ENCODE data around the gene FRMD4A. TPM values are rescaled to one million over a fixed set of nuclear protein-coding genes. Genes with fewer than 3 reads are reported as not detected.
"Not testable (repeated sequence)": the region's sequence is repeated elsewhere in the genome, so short reads cannot be mapped to it uniquely, and the experiment has no call there.

FRMD4A gene
- total and polyA plus RNA-seq, 2 experiments from 2014 or later, result 11.9 to 17.5 TPM

- WGBS, 2 experiments (ENCODE audit: low coverage in 1 of 2, low lambda C conversion rate in 2 of 2, missing lambda C conversion rate in 2 of 2), result 50 to 55% methylated on average over 7 of the region's 7 CpGs
- in situ Hi-C loops (cut with MboI), result no loop called here
Measured at GRCh38 chr10:14220026-14220425, 110.7 kb downstream of the FRMD4A start.

GRCh38 chr10:14219411-14219810, 111.3 kb downstream of the FRMD4A start:
- Histone ChIP-seq H3K79me2 (ENCODE audit: insufficient read depth) (no peaks in the 10 kb centered on the region), H3K4me1 (ENCODE audit: insufficient read depth) (no peaks in the 10 kb centered on the region), H3K36me3 (ENCODE audit: low read depth) (no peaks in the 10 kb centered on the region), H3K9me2 (ENCODE audit: insufficient read depth) (no peaks in the 10 kb centered on the region), H3K9me3 (ENCODE audit: low read depth) (no peaks in the 10 kb centered on the region), H3K4me2 (ENCODE audit: unreplicated experiment) (no peak overlapping the region), H4K20me1 (ENCODE audit: insufficient read depth) (no peaks in the 10 kb centered on the region), H3F3A (ENCODE audit: insufficient read depth) (no peaks in the 10 kb centered on the region), H2AFZ (no peak overlapping the region), H3K9ac (no peak overlapping the region), H3K27me3 (replicated peaks; ENCODE audit: insufficient read depth) (peaks cover 27% of the 10 kb centered on the region; the same call in 1 of the 2 replicates), H3K4me3 (no peak overlapping the region), H3K27ac (no peak overlapping the region)
- TF ChIP-seq EZH2phosphoT487 (IDR thresholded peaks at IDR 0.05; ENCODE audit: insufficient read depth, low read depth) (no peak), EZH2 (IDR thresholded peaks at IDR 0.05; ENCODE audit: insufficient read depth, poor library complexity, severe bottlenecking) (no peak)
- DNase-seq, result no peak
- 36% methylated on average over 5 of the region's 5 CpGs for WGBS, 2 experiments (ENCODE audit: low coverage in 1 of 2, low lambda C conversion rate in 2 of 2, missing lambda C conversion rate in 2 of 2)
- in situ Hi-C loops (cut with MboI), result loop anchor here (10.0 kb wide), 1 partner anchor 245 kb away; no protein-coding TSS in a partner anchor

More at GRCh38 chr10:14220026-14220425, 110.7 kb downstream of the FRMD4A start:
- Histone ChIP-seq H3K4me1 (ENCODE audit: insufficient read depth) (no peaks in the 10 kb centered on the region), H3K4me3 (no peak overlapping the region), H3K4me2 (ENCODE audit: unreplicated experiment) (no peak overlapping the region), H3K9me2 (ENCODE audit: insufficient read depth) (no peaks in the 10 kb centered on the region), H4K20me1 (ENCODE audit: insufficient read depth) (no peaks in the 10 kb centered on the region), H3K9me3 (ENCODE audit: low read depth) (no peaks in the 10 kb centered on the region), H3K79me2 (ENCODE audit: insufficient read depth) (no peaks in the 10 kb centered on the region), H3F3A (ENCODE audit: insufficient read depth) (no peaks in the 10 kb centered on the region), H3K9ac (no peak overlapping the region), H2AFZ (no peak overlapping the region), H3K27ac (no peak overlapping the region), H3K36me3 (ENCODE audit: low read depth) (no peaks in the 10 kb centered on the region), H3K27me3 (replicated peaks; ENCODE audit: insufficient read depth) (peaks cover 29% of the 10 kb centered on the region; the same call in 1 of the 2 replicates)
- no peak for DNase-seq
- no peak for TF ChIP-seq EZH2phosphoT487 (IDR thresholded peaks at IDR 0.05; ENCODE audit: insufficient read depth, low read depth)
- no peak for TF ChIP-seq EZH2 (IDR thresholded peaks at IDR 0.05; ENCODE audit: insufficient read depth, poor library complexity, severe bottlenecking)

DNA sequence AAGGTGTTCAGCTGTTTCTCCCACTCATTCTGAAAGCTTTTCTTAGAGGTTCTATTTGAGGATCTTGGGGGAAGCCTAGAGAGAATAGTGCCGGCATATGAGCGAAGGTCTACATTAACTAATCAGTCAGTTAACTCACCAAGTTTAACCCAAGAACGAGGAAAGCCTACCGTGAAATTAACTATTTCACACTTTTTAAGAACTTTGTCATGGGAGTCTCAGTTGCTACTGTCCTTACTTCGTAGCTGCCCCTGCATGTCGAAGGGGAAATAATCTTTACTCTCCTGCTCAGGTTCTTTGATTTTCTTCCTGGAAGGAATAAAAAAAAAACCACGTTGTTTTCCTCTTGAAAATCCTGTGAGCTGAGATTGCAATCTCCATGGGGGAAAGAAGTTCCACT, 115.1 kb downstream of the FRMD4A start:
- Histone ChIP-seq H3K4me1 (ENCODE audit: insufficient read depth) (no peaks in the 10 kb centered on the region), H3K9me2 (ENCODE audit: insufficient read depth) (no peaks in the 10 kb centered on the region), H2AFZ (no peak overlapping the region), H3K36me3 (ENCODE audit: low read depth) (no peaks in the 10 kb centered on the region), H3K27ac (no peak overlapping the region), H3K4me2 (ENCODE audit: unreplicated experiment) (no peak overlapping the region), H3F3A (ENCODE audit: insufficient read depth) (no peaks in the 10 kb centered on the region), H4K20me1 (ENCODE audit: insufficient read depth) (no peaks in the 10 kb centered on the region), H3K9ac (no peak overlapping the region), H3K27me3 (replicated peaks; ENCODE audit: insufficient read depth) (peaks cover 12% of the 10 kb centered on the region; the same call in 1 of the 2 replicates), H3K9me3 (ENCODE audit: low read depth) (no peaks in the 10 kb centered on the region), H3K79me2 (ENCODE audit: insufficient read depth) (no peaks in the 10 kb centered on the region), H3K4me3 (no peak overlapping the region)
- WGBS, 2 experiments (ENCODE audit: low coverage in 1 of 2, low lambda C conversion rate in 2 of 2, missing lambda C conversion rate in 2 of 2), result 60 to 66% methylated on average over 7 of the region's 7 CpGs
- TF ChIP-seq EZH2phosphoT487 (IDR thresholded peaks at IDR 0.05; ENCODE audit: insufficient read depth, low read depth), result no peak
- TF ChIP-seq EZH2 (IDR thresholded peaks at IDR 0.05; ENCODE audit: insufficient read depth, poor library complexity, severe bottlenecking), result no peak
- in situ Hi-C loops (cut with MboI), result loop anchor here (10.0 kb wide), 1 partner anchor 249 kb away; no protein-coding TSS in a partner anchor
- DNase-seq, result no peak

GRCh38 chr10:14213703-14214102, 117.0 kb downstream of the FRMD4A start:
- H3K9ac ChIP-seq; H3K9me2 ChIP-seq (ENCODE audit: insufficient read depth); H3K9me3 ChIP-seq (ENCODE audit: low read depth); DNase-seq; H3K36me3 ChIP-seq (ENCODE audit: low read depth); H3K27ac ChIP-seq; H2AFZ ChIP-seq; H3K4me2 ChIP-seq (ENCODE audit: unreplicated experiment); H4K20me1 ChIP-seq (ENCODE audit: insufficient read depth); H3F3A ChIP-seq (ENCODE audit: insufficient read depth); H3K27me3 ChIP-seq (replicated peaks; ENCODE audit: insufficient read depth); H3K4me1 ChIP-seq (ENCODE audit: insufficient read depth); H3K79me2 ChIP-seq (ENCODE audit: insufficient read depth); H3K4me3 ChIP-seq: not testable (repeated sequence)
- 60 to 62% methylated on average over 7 of the region's 7 CpGs for WGBS, 2 experiments (ENCODE audit: low coverage in 1 of 2, low lambda C conversion rate in 2 of 2, missing lambda C conversion rate in 2 of 2)
- in situ Hi-C loops (cut with MboI), result loop anchor here (10.0 kb wide), 1 partner anchor 251 kb away; no protein-coding TSS in a partner anchor

DNA sequence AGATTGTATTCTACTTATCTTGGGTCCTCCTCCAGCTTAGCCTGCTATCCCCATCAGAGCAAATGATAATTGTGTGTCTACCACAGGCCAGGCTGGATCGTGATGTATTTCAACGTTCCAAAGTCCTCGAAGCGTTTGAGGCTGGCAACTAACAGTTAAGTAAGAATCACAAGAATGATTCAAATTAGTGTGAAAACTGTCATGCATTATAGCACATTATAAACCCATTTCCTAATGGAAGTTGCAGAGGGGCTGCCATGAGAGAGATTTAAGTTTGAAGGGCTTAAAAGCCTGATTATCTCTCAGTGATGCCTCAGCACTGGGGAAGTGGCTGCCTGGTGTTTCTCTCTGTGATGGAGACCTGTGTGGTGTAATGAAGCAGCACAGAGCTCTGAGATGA, 119.1 kb downstream of the FRMD4A start:
- no peak overlapping the region for H2AFZ ChIP-seq
- H3F3A ChIP-seq (ENCODE audit: insufficient read depth), result no peaks in the 10 kb centered on the region
- no peaks in the 10 kb centered on the region for H3K9me2 ChIP-seq (ENCODE audit: insufficient read depth)
- TF ChIP-seq EZH2phosphoT487 (IDR thresholded peaks at IDR 0.05; ENCODE audit: insufficient read depth, low read depth) (no peak), EZH2 (IDR thresholded peaks at IDR 0.05; ENCODE audit: insufficient read depth, poor library complexity, severe bottlenecking) (no peak)
- no peaks in the 10 kb centered on the region for H3K4me1 ChIP-seq (ENCODE audit: insufficient read depth)
- H3K36me3 ChIP-seq (ENCODE audit: low read depth), result no peaks in the 10 kb centered on the region
- no peak overlapping the region for H3K27ac ChIP-seq
- in situ Hi-C loops (cut with MboI), result loop anchor here (10.0 kb wide), 1 partner anchor 253 kb away; no protein-coding TSS in a partner anchor
- H3K4me3 ChIP-seq, result no peak overlapping the region
- peaks cover 8% of the 10 kb centered on the region; the same call in 1 of the 2 replicates for H3K27me3 ChIP-seq (replicated peaks; ENCODE audit: insufficient read depth)
- no peak overlapping the region for H3K9ac ChIP-seq
- no peaks in the 10 kb centered on the region for H3K79me2 ChIP-seq (ENCODE audit: insufficient read depth)
- no peak for DNase-seq
- 40% methylated on average over 4 of the region's 4 CpGs for WGBS, 2 experiments (ENCODE audit: low coverage in 1 of 2, low lambda C conversion rate in 2 of 2, missing lambda C conversion rate in 2 of 2)
- H4K20me1 ChIP-seq (ENCODE audit: insufficient read depth), result no peaks in the 10 kb centered on the region
- no peaks in the 10 kb centered on the region for H3K9me3 ChIP-seq (ENCODE audit: low read depth)
- no peak overlapping the region for H3K4me2 ChIP-seq (ENCODE audit: unreplicated experiment)
